ENCODE results near the gene SLC16A14.

The SLC16A14 gene

DNA sequence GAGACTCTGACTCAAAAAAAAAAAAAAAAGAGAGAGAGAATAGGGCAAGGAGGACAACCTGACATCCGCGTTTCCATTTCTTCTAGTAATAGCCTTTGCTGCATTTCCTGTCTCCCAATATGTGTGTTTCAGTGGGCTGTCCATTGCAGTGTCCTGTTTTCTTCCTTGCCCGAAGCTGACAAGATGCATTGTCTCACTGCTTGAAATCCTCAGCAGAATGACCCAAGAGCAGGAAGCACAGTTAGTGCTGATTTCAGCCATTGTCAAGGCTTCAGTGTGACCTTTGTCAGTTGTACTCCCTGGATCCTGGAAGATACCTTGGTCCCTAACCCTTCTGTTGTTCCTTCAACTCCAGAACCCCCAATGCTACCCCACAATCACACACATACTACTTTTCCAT is 71.2 kb downstream of the SLC16A14 start:
- Histone ChIP-seq H3K4me2 (ENCODE audit: low read depth, low read length, poor library complexity, severe bottlenecking) (no peak overlapping the region), H3F3A (ENCODE audit: low read depth) (no peaks in the 10 kb centered on the region), H3K36me3 (ENCODE audit: insufficient read depth, low read length) (no peaks in the 10 kb centered on the region), H3K27me3 (ENCODE audit: insufficient read depth, low read length, poor library complexity, severe bottlenecking) (no peaks in the 10 kb centered on the region), H3K9me2 (replicated peaks; ENCODE audit: low read depth, low read length) (no peaks in the 10 kb centered on the region), H4K20me1 (ENCODE audit: insufficient read depth, low read length, poor library complexity, severe bottlenecking) (no peaks in the 10 kb centered on the region), H3K4me1 (ENCODE audit: insufficient read depth, low read length, poor library complexity, severe bottlenecking) (no peaks in the 10 kb centered on the region), H3K9me3 (ENCODE audit: insufficient read depth, low read depth, low read length) (no peaks in the 10 kb centered on the region), H3K4me3 (ENCODE audit: low read length, poor library complexity, severe bottlenecking) (no peak overlapping the region), H3K79me2 (ENCODE audit: insufficient read depth, low read length) (no peaks in the 10 kb centered on the region), H2AFZ (ENCODE audit: low read length) (no peak overlapping the region), H3K9ac (ENCODE audit: low read depth, low read length, poor library complexity, severe bottlenecking) (no peak overlapping the region)
- TF ChIP-seq CTCF (conservative IDR thresholded peaks at IDR 0.05; ENCODE audit: low read length) (no peak), EZH2phosphoT487 (IDR thresholded peaks at IDR 0.05; ENCODE audit: borderline replicate concordance) (no peak)

GRCh38 chr2:229996320-229996719 is 72.4 kb downstream of the SLC16A14 start:
- Histone ChIP-seq H3K79me2 (ENCODE audit: insufficient read depth, low read length) (no peaks in the 10 kb centered on the region), H3K4me3 (ENCODE audit: low read length, poor library complexity, severe bottlenecking) (no peak overlapping the region), H4K20me1 (ENCODE audit: insufficient read depth, low read length, poor library complexity, severe bottlenecking) (no peaks in the 10 kb centered on the region), H2AFZ (ENCODE audit: low read length) (no peak overlapping the region), H3K9me2 (replicated peaks; ENCODE audit: low read depth, low read length) (no peaks in the 10 kb centered on the region), H3K9me3 (ENCODE audit: insufficient read depth, low read depth, low read length) (no peaks in the 10 kb centered on the region), H3F3A (ENCODE audit: low read depth) (no peaks in the 10 kb centered on the region), H3K4me1 (ENCODE audit: insufficient read depth, low read length, poor library complexity, severe bottlenecking) (no peaks in the 10 kb centered on the region), H3K27me3 (ENCODE audit: insufficient read depth, low read length, poor library complexity, severe bottlenecking) (no peaks in the 10 kb centered on the region), H3K9ac (ENCODE audit: low read depth, low read length, poor library complexity, severe bottlenecking) (no peak overlapping the region), H3K36me3 (ENCODE audit: insufficient read depth, low read length) (no peaks in the 10 kb centered on the region), H3K4me2 (ENCODE audit: low read depth, low read length, poor library complexity, severe bottlenecking) (no peak overlapping the region)
- TF ChIP-seq CTCF (conservative IDR thresholded peaks at IDR 0.05; ENCODE audit: low read length): no peak
- no peak for TF ChIP-seq EZH2phosphoT487 (IDR thresholded peaks at IDR 0.05; ENCODE audit: borderline replicate concordance)

DNA sequence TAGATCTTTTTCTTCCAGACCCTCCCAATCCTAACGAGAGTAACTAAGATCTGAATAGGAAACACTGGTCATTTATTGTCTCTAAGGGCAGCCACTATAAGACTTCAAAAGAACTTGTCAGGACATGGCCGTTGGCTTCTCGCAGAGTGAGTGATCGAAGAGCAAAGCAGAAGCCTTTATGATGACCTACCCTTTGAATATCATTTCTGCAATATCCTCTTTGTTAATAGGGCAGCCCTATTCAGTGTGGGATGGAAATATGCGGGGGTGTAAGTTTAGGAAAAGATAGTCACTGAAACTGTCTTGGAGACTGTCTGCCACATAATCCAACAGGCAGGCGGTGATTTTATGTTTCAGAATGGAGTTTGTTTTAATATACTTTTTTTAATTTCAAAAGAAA is 75.5 kb downstream of the SLC16A14 start:
- Histone ChIP-seq H3K4me1 (ENCODE audit: insufficient read depth, low read length, poor library complexity, severe bottlenecking) (no peaks in the 10 kb centered on the region), H3K27me3 (ENCODE audit: insufficient read depth, low read length, poor library complexity, severe bottlenecking) (no peaks in the 10 kb centered on the region), H3K79me2 (ENCODE audit: insufficient read depth, low read length) (no peaks in the 10 kb centered on the region), H3K36me3 (ENCODE audit: insufficient read depth, low read length) (no peaks in the 10 kb centered on the region), H2AFZ (ENCODE audit: low read length) (no peak overlapping the region), H4K20me1 (ENCODE audit: insufficient read depth, low read length, poor library complexity, severe bottlenecking) (no peaks in the 10 kb centered on the region), H3K9me2 (replicated peaks; ENCODE audit: low read depth, low read length) (no peaks in the 10 kb centered on the region), H3K4me3 (ENCODE audit: low read length, poor library complexity, severe bottlenecking) (no peak overlapping the region), H3K9ac (ENCODE audit: low read depth, low read length, poor library complexity, severe bottlenecking) (no peak overlapping the region), H3F3A (ENCODE audit: low read depth) (no peaks in the 10 kb centered on the region), H3K9me3 (ENCODE audit: insufficient read depth, low read depth, low read length) (no peaks in the 10 kb centered on the region), H3K4me2 (ENCODE audit: low read depth, low read length, poor library complexity, severe bottlenecking) (no peak overlapping the region)
- TF ChIP-seq EZH2phosphoT487 (IDR thresholded peaks at IDR 0.05; ENCODE audit: borderline replicate concordance) (no peak), CTCF (conservative IDR thresholded peaks at IDR 0.05; ENCODE audit: low read length) (no peak)
